Spleen (tissue), 11 donors: ENCODE measurements around the gene RAD52. TPM values are rescaled to one million over a fixed set of nuclear protein-coding genes. Genes with fewer than 3 reads are reported as not detected.

Experiments used
- DNase-seq: peaks from one replicate; pipeline ENCODE4 v3.0.0-alpha.2; 2020
- H3K27ac ChIP-seq, 8 donors: fragments of 200-600 bp; sonication (generic) in 7 of 8; 1 replicate in 4 of 8; 2 replicates in 4 of 8; pipeline versions ENCODE4 v1.5.0 to v1.8.0; 2016 to 2021; ENCODE audit warnings: inconsistent platforms in 4 of 8, mild to moderate bottlenecking in 4 of 8, moderate library complexity in 1 of 8
- H3K27me3 ChIP-seq, 7 donors: fragments of 200-600 bp; sonication (generic) in 6 of 7; replicated peaks in 1 of 7; 1 replicate in 4 of 7; 2 replicates in 3 of 7; pipeline versions ENCODE4 v1.5.0 to v1.8.0; 2016 to 2021; ENCODE audit warnings: inconsistent platforms in 3 of 7, mild to moderate bottlenecking in 1 of 7
- H3K36me3 ChIP-seq, 6 donors: fragments of 200-600 bp; sonication (generic) in 5 of 6; 1 replicate in 4 of 6; 2 replicates in 2 of 6; pipeline versions ENCODE4 v1.5.0 to v1.8.0; 2016 to 2021; ENCODE audit warnings: inconsistent platforms in 2 of 6
- H3K4me1 ChIP-seq, 6 donors: fragments of 200-600 bp; sonication (generic) in 5 of 6; 1 replicate in 3 of 6; 2 replicates in 3 of 6; pipeline versions ENCODE4 v1.5.0 to v1.8.0; 2016 to 2021; ENCODE audit warnings: inconsistent platforms in 3 of 6
- H3K4me3 ChIP-seq, 8 donors: fragments of 200-600 bp; sonication (generic) in 7 of 8; 1 replicate in 4 of 8; 2 replicates in 4 of 8; pipeline versions ENCODE4 v1.5.0 to v1.8.0; 2016 to 2021; ENCODE audit warnings: inconsistent platforms in 4 of 8, mild to moderate bottlenecking in 4 of 8, moderate library complexity in 2 of 8
- H3K9me3 ChIP-seq, 8 donors: fragments of 200-600 bp; sonication (generic) in 7 of 8; 1 replicate in 4 of 8; 2 replicates in 4 of 8; pipeline versions ENCODE4 v1.5.0 to v1.8.0; 2016 to 2021; ENCODE audit warnings: inconsistent platforms in 4 of 8
- POLR2A ChIP-seq, 3 donors: fragments of 450-650 bp; IDR thresholded peaks; one replicate each; pipeline ENCODE4 v1.5.1; 2017; ENCODE audit warnings: antibody characterized with exemption in 3 of 3, mild to moderate bottlenecking in 1 of 3
- POLR2AphosphoS5 ChIP-seq, 3 donors: sonication (generic); formaldehyde crosslinking; IDR thresholded peaks; one replicate each; pipeline ENCODE4 v1.5.1; 2017; ENCODE audit warnings: antibody characterized with exemption in 3 of 3
- WGBS, 5 donors: extraction: QIAGEN DNeasy Blood & Tissue Kit in 3 of 5; methylation state at CpG; one replicate each; pipeline versions ENCODE4 v1.1.5 to v1.1.7; 2013 to 2018; 5-methylcytosine and 5-hydroxymethylcytosine counted together
- intact Hi-C: fragments of 100-400 bp; cut with DNase I; formaldehyde crosslinking; loops from one replicate; pipeline ENCODE4 v1.15.0; 2023; ENCODE audit warnings: low total_unique reads
- polyA plus RNA-seq, 3 donors: library from polyadenylated mRNA; stranded (reverse); fragments of 200-250 nt; gene quantifications; one replicate each; pipeline ENCODE4 v1.2.1, GENCODE V29; 2013
- total RNA-seq, 7 donors: library from RNA; depleted of rRNA in 3 of 7; stranded (reverse); fragments of >200 nt in 3 of 7; fragmentation: NEBNext Ultra II Directional in 4 of 7; extraction: Animal tissue kit (Norgen Biotek cat#: 25700) in 4 of 7; gene quantifications; one replicate each; pipeline versions ENCODE4 v1.1.0 to v1.2.1, GENCODE V29; 2016 to 2021
- TF ChIP-seq, protein P1 (sequence below), 11 experiments: fragments of 200-600 bp in 7 of 11; fragments of 450-650 bp in 4 of 11; sonication (generic) in 4 of 11; IDR thresholded peaks in 8 of 11; conservative IDR thresholded peaks in 3 of 11; 1 replicate in 7 of 11; 2 replicates in 4 of 11; pipeline versions ENCODE4 v1.4.0 to v1.8.0; 2016 to 2021; ENCODE audit warnings: antibody characterized with exemption in 11 of 11, inconsistent platforms in 4 of 11, mild to moderate bottlenecking in 1 of 11
- donor health status: healthy with polysubstance abuse.
- donor health status: DM: no; HTN: no; CAD: no; lungs with moderate emphysema.
- donor health status: DM: no; HTN: no; CAD: no.
- donor health status: Bipolar disorder and iron deficiency.
- donor health status: healthy.
- donor health status: DM: no; HTN: no; CAD: no.
- donor health status: DM: yes; HTN: yes; CAD: no.

RAD52 gene
- total and polyA plus RNA-seq, 10 donors, result 4.6 to 19.5 (median 13.2) TPM

DNA sequence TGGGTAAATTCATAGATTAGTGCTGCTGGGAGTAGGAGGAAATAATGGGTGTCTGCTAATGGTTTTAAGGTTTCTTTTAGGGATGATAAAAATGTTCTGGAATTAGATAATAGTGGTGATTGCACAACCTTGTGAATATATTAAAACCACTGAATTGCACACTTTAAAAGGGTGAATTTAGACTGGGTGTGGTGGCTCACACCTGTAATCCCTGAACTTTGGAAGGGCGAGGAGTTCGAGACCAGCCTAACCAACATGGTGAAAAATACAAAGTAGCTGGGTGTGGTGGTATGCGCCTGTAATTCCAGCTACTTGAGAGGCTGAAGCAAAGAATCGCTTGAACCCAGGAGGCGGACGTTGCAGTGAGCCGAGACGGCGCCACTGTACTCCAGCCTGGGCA lies 1.3 kb downstream of the RAD52 start:
- 86 to 92% (median 88%) methylated on average over 9 of the region's 9 CpGs for WGBS, 5 donors
- DNase-seq, result no peak
- Histone ChIP-seq H3K4me1 (peaks cover 7 to 55% (median 19%) of the 10 kb centered on the region in 6 donors), H3K9me3 (no peaks in the 10 kb centered on the region), H3K36me3 (peaks cover 0 to 20% (median 3%) of the 10 kb centered on the region in 6 donors), H3K27ac (peak overlapping the region in 2 of 8 donors; percentile 90 to 94), H3K27me3 (no peaks in the 10 kb centered on the region), H3K4me3 (peak overlapping the region in 7 of 8 donors; percentile 72 to 87 (median 81))
- TF ChIP-seq POLR2A (IDR thresholded peaks at IDR 0.05), result no peak
- TF ChIP-seq, protein P1, sequence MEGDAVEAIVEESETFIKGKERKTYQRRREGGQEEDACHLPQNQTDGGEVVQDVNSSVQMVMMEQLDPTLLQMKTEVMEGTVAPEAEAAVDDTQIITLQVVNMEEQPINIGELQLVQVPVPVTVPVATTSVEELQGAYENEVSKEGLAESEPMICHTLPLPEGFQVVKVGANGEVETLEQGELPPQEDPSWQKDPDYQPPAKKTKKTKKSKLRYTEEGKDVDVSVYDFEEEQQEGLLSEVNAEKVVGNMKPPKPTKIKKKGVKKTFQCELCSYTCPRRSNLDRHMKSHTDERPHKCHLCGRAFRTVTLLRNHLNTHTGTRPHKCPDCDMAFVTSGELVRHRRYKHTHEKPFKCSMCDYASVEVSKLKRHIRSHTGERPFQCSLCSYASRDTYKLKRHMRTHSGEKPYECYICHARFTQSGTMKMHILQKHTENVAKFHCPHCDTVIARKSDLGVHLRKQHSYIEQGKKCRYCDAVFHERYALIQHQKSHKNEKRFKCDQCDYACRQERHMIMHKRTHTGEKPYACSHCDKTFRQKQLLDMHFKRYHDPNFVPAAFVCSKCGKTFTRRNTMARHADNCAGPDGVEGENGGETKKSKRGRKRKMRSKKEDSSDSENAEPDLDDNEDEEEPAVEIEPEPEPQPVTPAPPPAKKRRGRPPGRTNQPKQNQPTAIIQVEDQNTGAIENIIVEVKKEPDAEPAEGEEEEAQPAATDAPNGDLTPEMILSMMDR (IDR thresholded peaks at IDR 0.05 in 8 of 11, conservative IDR thresholded peaks at IDR 0.05 in 3 of 11), result no peak
- TF ChIP-seq POLR2AphosphoS5 (IDR thresholded peaks at IDR 0.05), result no peak
- intact Hi-C loops, result loop anchor here (5.0 kb wide), 1 partner anchor 381 kb away; no protein-coding TSS in a partner anchor

DNA sequence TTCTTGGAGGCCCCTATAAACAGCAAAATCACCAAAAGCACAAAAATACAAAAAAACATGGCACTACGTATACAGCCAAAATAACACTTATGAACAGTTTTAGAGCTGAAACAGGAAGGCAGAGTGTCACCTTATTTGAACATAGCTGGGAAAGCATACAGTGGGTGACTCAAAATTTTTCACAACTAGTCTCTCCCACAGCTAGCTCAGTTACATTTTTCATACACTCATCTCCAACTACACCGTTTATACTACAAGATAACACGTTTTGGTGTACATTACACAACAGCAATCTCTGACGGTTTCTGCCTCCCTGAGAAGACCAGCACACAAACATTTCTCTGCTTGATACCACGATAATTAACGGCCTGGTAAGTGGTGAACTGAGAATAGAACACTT lies 2.9 kb downstream of the RAD52 start:
- no peak for DNase-seq
- intact Hi-C loops, result loop anchor here (5.0 kb wide), 1 partner anchor 379 kb away; no protein-coding TSS in a partner anchor
- H3K4me1 ChIP-seq, result peaks cover 7 to 55% (median 19%) of the 10 kb centered on the region in 6 donors
- WGBS, 5 donors, result 56 to 76% (median 62%) methylated on average over 6 of the region's 6 CpGs
- no peak overlapping the region for H3K27ac ChIP-seq
- no peak overlapping the region for H3K4me3 ChIP-seq
- no peaks in the 10 kb centered on the region for H3K9me3 ChIP-seq
- H3K36me3 ChIP-seq, result peaks cover 0 to 30% (median 3%) of the 10 kb centered on the region in 6 donors
- H3K27me3 ChIP-seq, result no peaks in the 10 kb centered on the region
- TF ChIP-seq POLR2A (IDR thresholded peaks at IDR 0.05) (no peak), POLR2AphosphoS5 (IDR thresholded peaks at IDR 0.05) (no peak)
- TF ChIP-seq, protein P1 (IDR thresholded peaks at IDR 0.05 in 8 of 11, conservative IDR thresholded peaks at IDR 0.05 in 3 of 11), result no peak

DNA sequence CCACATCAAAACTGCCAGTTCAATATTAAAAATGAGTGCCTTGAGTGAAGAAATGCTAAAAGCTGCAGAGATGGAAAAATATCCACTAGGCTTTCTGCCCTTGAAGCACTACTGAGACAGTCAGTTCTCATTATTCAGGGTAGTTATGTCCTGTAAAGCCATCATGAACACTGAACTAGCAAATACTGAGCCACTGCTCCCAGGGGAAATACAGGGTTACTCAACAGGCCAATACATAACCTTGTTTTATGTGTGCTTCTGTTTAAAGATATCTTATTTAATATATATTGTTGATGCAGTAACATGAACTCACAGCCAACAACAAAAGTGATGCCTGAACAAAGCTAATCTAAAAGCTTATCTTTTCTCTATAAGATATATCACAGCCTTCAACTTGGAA lies 3.3 kb downstream of the RAD52 start:
- no peak overlapping the region for H3K27ac ChIP-seq
- no peak for DNase-seq
- no peak overlapping the region for H3K4me3 ChIP-seq
- no peaks in the 10 kb centered on the region for H3K9me3 ChIP-seq
- peaks cover 0 to 34% (median 3%) of the 10 kb centered on the region in 6 donors for H3K36me3 ChIP-seq
- H3K27me3 ChIP-seq, result no peaks in the 10 kb centered on the region
- H3K4me1 ChIP-seq, result peaks cover 7 to 55% (median 19%) of the 10 kb centered on the region in 6 donors
- TF ChIP-seq, protein P1 (IDR thresholded peaks at IDR 0.05 in 8 of 11, conservative IDR thresholded peaks at IDR 0.05 in 3 of 11), result no peak
- TF ChIP-seq POLR2AphosphoS5 (IDR thresholded peaks at IDR 0.05), result no peak
- no peak for TF ChIP-seq POLR2A (IDR thresholded peaks at IDR 0.05)
- intact Hi-C loops, result loop anchor here (5.0 kb wide), 1 partner anchor 379 kb away; no protein-coding TSS in a partner anchor

DNA sequence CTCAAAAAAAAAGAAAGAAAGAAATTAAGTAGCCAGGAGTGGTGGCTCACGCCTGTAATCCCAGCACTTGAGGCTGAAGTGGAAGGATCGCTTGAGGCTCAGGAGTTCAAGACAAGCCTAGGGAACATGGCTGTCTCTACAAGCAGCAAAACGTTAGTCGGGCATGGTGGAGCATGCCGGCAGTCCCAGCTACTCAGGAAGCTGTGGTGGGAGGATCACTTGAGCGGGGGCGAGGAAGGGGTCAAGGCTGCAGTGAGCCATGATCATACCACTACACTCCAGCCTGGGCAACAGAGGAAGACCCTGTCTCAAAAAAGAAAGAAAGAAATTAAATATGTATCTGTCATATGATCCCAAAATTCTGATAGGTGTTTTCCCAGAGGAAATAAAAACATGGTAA lies 5.3 kb downstream of the RAD52 start:
- TF ChIP-seq, protein P1 (IDR thresholded peaks at IDR 0.05 in 8 of 11, conservative IDR thresholded peaks at IDR 0.05 in 3 of 11), result no peak
- no peak for TF ChIP-seq POLR2AphosphoS5 (IDR thresholded peaks at IDR 0.05)
- no peak for TF ChIP-seq POLR2A (IDR thresholded peaks at IDR 0.05)
- no peak for DNase-seq
- H3K9me3 ChIP-seq, result no peaks in the 10 kb centered on the region
- intact Hi-C loops, result no loop called here
- H3K27ac ChIP-seq, result no peak overlapping the region
- WGBS, 5 donors, result 35 to 44% (median 40%) methylated on average over 7 of the region's 7 CpGs
- H3K27me3 ChIP-seq, result no peaks in the 10 kb centered on the region
- H3K36me3 ChIP-seq, result peaks cover 0 to 53% (median 5%) of the 10 kb centered on the region in 6 donors
- H3K4me1 ChIP-seq, result peaks cover 7 to 49% (median 16%) of the 10 kb centered on the region in 6 donors
- no peak overlapping the region for H3K4me3 ChIP-seq
